ENCODE data around the gene FAM13C. TPM values are rescaled to one million over a fixed set of nuclear protein-coding genes. Genes with fewer than 3 reads are reported as not detected.

The FAM13C gene
- polyA plus RNA-seq, 1 donor from 2014 or later: 89.3 TPM

DNA sequence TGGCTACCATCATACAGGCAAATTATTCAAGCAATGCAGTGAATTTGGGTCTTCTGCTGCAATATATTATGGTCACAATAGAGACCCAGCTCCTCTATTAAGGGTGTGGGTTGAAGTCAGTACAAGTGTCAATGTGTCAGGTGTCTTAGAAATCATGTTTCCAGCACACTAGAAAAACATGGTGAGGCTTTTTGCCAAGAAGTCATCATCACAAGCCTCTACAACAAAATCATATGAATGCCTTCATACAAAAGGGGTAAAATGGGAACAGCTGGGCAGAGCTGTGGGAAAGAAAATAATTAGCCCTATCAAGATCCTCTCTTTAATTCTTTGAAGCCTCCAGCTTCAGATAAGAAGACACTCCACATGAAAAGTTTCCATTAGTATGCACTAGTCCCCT is 37.2 kb downstream of the FAM13C start:
- Histone ChIP-seq H2AFZ (ENCODE audit: low read depth, low read length) (no peak overlapping the region), H3K9me3 (ENCODE audit: low read length) (no peaks in the 10 kb centered on the region), H3K36me3 (ENCODE audit: insufficient read depth, low read length) (peaks cover 24% of the 10 kb centered on the region), H3K9ac (ENCODE audit: low read length) (no peak overlapping the region), H3K4me2 (ENCODE audit: low read length) (no peak overlapping the region), H3K9me2 (ENCODE audit: insufficient read depth, low read length) (no peaks in the 10 kb centered on the region), H3K27me3 (ENCODE audit: insufficient read depth, low read depth, low read length) (no peaks in the 10 kb centered on the region), H3K4me3 (ENCODE audit: low read length) (no peak overlapping the region), H3F3A (ENCODE audit: insufficient read depth, low read length, poor library complexity, severe bottlenecking) (no peaks in the 10 kb centered on the region), H3K79me2 (replicated peaks; ENCODE audit: insufficient read depth, low read length) (peaks cover 33% of the 10 kb centered on the region), H4K20me1 (ENCODE audit: insufficient read depth) (no peaks in the 10 kb centered on the region), H3K27ac (ENCODE audit: low read length) (no peak overlapping the region)
- TF ChIP-seq EP300 (conservative IDR thresholded peaks at IDR 0.05; ENCODE audit: poor library complexity, severe bottlenecking): no peak
- TF ChIP-seq CTCF (IDR thresholded peaks at IDR 0.05; ENCODE audit: poor library complexity, severe bottlenecking): no peak
- TF ChIP-seq TAF1 (IDR thresholded peaks at IDR 0.05; ENCODE audit: low read depth): no peak
- no peak for TF ChIP-seq SMC3 (conservative IDR thresholded peaks at IDR 0.05; ENCODE audit: poor library complexity)
- no peak for TF ChIP-seq POLR2AphosphoS5 (IDR thresholded peaks at IDR 0.05)
- TF ChIP-seq, protein P1, sequence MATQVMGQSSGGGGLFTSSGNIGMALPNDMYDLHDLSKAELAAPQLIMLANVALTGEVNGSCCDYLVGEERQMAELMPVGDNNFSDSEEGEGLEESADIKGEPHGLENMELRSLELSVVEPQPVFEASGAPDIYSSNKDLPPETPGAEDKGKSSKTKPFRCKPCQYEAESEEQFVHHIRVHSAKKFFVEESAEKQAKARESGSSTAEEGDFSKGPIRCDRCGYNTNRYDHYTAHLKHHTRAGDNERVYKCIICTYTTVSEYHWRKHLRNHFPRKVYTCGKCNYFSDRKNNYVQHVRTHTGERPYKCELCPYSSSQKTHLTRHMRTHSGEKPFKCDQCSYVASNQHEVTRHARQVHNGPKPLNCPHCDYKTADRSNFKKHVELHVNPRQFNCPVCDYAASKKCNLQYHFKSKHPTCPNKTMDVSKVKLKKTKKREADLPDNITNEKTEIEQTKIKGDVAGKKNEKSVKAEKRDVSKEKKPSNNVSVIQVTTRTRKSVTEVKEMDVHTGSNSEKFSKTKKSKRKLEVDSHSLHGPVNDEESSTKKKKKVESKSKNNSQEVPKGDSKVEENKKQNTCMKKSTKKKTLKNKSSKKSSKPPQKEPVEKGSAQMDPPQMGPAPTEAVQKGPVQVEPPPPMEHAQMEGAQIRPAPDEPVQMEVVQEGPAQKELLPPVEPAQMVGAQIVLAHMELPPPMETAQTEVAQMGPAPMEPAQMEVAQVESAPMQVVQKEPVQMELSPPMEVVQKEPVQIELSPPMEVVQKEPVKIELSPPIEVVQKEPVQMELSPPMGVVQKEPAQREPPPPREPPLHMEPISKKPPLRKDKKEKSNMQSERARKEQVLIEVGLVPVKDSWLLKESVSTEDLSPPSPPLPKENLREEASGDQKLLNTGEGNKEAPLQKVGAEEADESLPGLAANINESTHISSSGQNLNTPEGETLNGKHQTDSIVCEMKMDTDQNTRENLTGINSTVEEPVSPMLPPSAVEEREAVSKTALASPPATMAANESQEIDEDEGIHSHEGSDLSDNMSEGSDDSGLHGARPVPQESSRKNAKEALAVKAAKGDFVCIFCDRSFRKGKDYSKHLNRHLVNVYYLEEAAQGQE (IDR thresholded peaks at IDR 0.05; ENCODE audit: borderline replicate concordance): no peak
- no peak for TF ChIP-seq MXI1 (conservative IDR thresholded peaks at IDR 0.05; ENCODE audit: poor library complexity, severe bottlenecking)
- TF ChIP-seq EZH2 (IDR thresholded peaks at IDR 0.05; ENCODE audit: borderline replicate concordance, insufficient read depth, low read length, poor library complexity, severe bottlenecking): no peak
- no peak for TF ChIP-seq RAD21 (conservative IDR thresholded peaks at IDR 0.05)

- peaks cover 24% of the 10 kb centered on the region for H3K36me3 ChIP-seq (ENCODE audit: insufficient read depth, low read length)
- no peak overlapping the region for H3K27ac ChIP-seq (ENCODE audit: low read length)
- no peaks in the 10 kb centered on the region for H3K9me3 ChIP-seq (ENCODE audit: low read length)
- H3K9me2 ChIP-seq (ENCODE audit: insufficient read depth, low read length): no peaks in the 10 kb centered on the region
- no peak overlapping the region for H3K9ac ChIP-seq (ENCODE audit: low read length)
- peaks cover 2% of the 10 kb centered on the region for H3F3A ChIP-seq (ENCODE audit: insufficient read depth, low read length, poor library complexity, severe bottlenecking)
- TF ChIP-seq POLR2AphosphoS5 (IDR thresholded peaks at IDR 0.05) (no peak), TAF1 (IDR thresholded peaks at IDR 0.05; ENCODE audit: low read depth) (no peak), MXI1 (conservative IDR thresholded peaks at IDR 0.05; ENCODE audit: poor library complexity, severe bottlenecking) (no peak), CTCF (IDR thresholded peaks at IDR 0.05; ENCODE audit: poor library complexity, severe bottlenecking) (no peak), EZH2 (IDR thresholded peaks at IDR 0.05; ENCODE audit: borderline replicate concordance, insufficient read depth, low read length, poor library complexity, severe bottlenecking) (no peak), EP300 (conservative IDR thresholded peaks at IDR 0.05; ENCODE audit: poor library complexity, severe bottlenecking) (no peak), SMC3 (conservative IDR thresholded peaks at IDR 0.05; ENCODE audit: poor library complexity) (no peak), RAD21 (conservative IDR thresholded peaks at IDR 0.05) (no peak)
- TF ChIP-seq, protein P1 (IDR thresholded peaks at IDR 0.05; ENCODE audit: borderline replicate concordance): no peak
- no peak overlapping the region for H3K4me3 ChIP-seq (ENCODE audit: low read length)
- H4K20me1 ChIP-seq (ENCODE audit: insufficient read depth): no peaks in the 10 kb centered on the region
- H2AFZ ChIP-seq (ENCODE audit: low read depth, low read length): no peak overlapping the region
- H3K79me2 ChIP-seq (replicated peaks; ENCODE audit: insufficient read depth, low read length): peaks cover 28% of the 10 kb centered on the region
- H3K27me3 ChIP-seq (ENCODE audit: insufficient read depth, low read depth, low read length): no peaks in the 10 kb centered on the region
- H3K4me2 ChIP-seq (ENCODE audit: low read length): no peak overlapping the region
Observed at GRCh38 chr10:59324597-59324996, 37.8 kb downstream of the FAM13C start.

Data from neural cell (in vitro differentiated cells).